ENCODE results near the gene CEP72. TPM values are rescaled to one million over a fixed set of nuclear protein-coding genes. Genes with fewer than 3 reads are reported as not detected.

The CEP72 gene
- total RNA-seq, 4 donors from 2014 or later: 2.6 to 9.4 (median 4.2) TPM

DNA sequence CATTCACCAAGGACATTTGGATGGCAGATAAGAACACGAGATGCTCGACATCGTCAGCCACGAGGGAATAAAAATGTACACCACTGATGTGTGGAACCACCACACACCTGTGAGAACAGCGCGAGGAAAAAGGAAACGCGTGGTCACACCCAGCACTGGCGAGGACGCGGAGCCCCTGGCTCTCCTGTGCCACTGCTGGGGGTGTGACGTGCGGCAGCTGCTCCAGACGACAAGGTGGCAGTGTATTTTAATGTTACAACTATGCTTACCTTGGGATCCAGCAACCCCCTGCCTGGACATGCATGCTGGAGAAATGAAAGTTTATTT lies 13.6 kb upstream of the CEP72 start:
- WGBS, 2 donors (ENCODE audit: low coverage in 1 of 2): 58 to 80% methylated on average over 4 to 14 of the region's 14 CpGs
- no peaks in the 10 kb centered on the region for H3K9me3 ChIP-seq
- H3K27ac ChIP-seq: no peak overlapping the region
- H3K27me3 ChIP-seq: peaks cover 45% of the 10 kb centered on the region
- H3K4me1 ChIP-seq: no peaks in the 10 kb centered on the region
- no peak overlapping the region for H3K4me3 ChIP-seq
- no peaks in the 10 kb centered on the region for H3K36me3 ChIP-seq
- intact Hi-C loops (cut with DNase I; ENCODE audit: low total_unique reads): no loop called here
- DNase-seq: no peak
- in situ Hi-C loops (cut with MboI; ENCODE audit: low pct_ligation_motif_present in 1 of 4, low pct_unique_long_range_greater_than_20kb in 1 of 4, low sequenced_read_pairs in 3 of 4): no loop called here
- TF ChIP-seq EP300 (IDR thresholded peaks at IDR 0.05; ENCODE audit: low read depth) (no peak), POLR2AphosphoS5 (IDR thresholded peaks at IDR 0.05) (no peak), POLR2A (IDR thresholded peaks at IDR 0.05) (no peak)
- TF ChIP-seq, protein P1, sequence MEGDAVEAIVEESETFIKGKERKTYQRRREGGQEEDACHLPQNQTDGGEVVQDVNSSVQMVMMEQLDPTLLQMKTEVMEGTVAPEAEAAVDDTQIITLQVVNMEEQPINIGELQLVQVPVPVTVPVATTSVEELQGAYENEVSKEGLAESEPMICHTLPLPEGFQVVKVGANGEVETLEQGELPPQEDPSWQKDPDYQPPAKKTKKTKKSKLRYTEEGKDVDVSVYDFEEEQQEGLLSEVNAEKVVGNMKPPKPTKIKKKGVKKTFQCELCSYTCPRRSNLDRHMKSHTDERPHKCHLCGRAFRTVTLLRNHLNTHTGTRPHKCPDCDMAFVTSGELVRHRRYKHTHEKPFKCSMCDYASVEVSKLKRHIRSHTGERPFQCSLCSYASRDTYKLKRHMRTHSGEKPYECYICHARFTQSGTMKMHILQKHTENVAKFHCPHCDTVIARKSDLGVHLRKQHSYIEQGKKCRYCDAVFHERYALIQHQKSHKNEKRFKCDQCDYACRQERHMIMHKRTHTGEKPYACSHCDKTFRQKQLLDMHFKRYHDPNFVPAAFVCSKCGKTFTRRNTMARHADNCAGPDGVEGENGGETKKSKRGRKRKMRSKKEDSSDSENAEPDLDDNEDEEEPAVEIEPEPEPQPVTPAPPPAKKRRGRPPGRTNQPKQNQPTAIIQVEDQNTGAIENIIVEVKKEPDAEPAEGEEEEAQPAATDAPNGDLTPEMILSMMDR (IDR thresholded peaks at IDR 0.05): no peak

DNA sequence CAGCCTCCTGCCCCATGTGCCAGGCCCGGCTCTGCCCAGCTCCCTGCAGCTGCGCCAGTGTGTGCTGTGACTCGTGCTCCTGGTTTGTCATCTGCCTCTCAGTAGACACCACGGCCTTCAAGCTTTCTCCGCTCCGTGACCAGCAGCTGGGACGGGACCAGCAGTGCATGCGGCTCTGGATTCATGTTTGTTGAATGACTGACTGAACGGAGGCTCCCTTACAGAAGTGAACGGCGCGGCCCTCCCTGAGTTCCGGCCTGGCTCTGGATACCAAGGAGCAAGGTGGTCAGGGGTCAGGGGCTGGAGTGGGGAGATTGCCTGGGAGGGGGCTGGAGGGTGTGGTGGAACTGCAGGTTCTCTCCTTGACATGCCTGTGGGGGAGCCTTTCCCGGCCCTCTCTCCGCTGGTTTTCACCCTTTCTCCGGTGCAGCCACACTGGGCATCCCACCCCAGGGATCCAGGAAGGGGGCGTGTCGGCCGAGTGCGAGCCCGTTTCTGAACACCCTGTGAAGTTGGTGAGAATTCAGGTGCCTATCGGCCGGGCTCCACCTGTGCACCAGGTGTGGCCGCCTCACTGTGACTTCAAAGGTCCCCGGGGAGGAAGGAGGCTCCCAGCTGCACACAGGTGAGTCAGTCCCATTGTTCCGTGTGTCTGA lies 11.1 kb upstream of the CEP72 start:
- DNase-seq: peak; percentile 27
- TF ChIP-seq POLR2A (IDR thresholded peaks at IDR 0.05) (no peak), POLR2AphosphoS5 (IDR thresholded peaks at IDR 0.05) (no peak), EP300 (IDR thresholded peaks at IDR 0.05; ENCODE audit: low read depth) (no peak)
- TF ChIP-seq, protein P1 (IDR thresholded peaks at IDR 0.05): no peak
- peaks cover 48% of the 10 kb centered on the region for H3K27me3 ChIP-seq
- 20 to 65% methylated on average over 2 to 26 of the region's 26 CpGs for WGBS, 2 donors (ENCODE audit: low coverage in 1 of 2)
- H3K4me3 ChIP-seq: no peak overlapping the region
- H3K36me3 ChIP-seq: no peaks in the 10 kb centered on the region
- H3K9me3 ChIP-seq: no peaks in the 10 kb centered on the region
- in situ Hi-C loops (cut with MboI; ENCODE audit: low pct_ligation_motif_present in 1 of 4, low pct_unique_long_range_greater_than_20kb in 1 of 4, low sequenced_read_pairs in 3 of 4): no loop called here
- no peaks in the 10 kb centered on the region for H3K4me1 ChIP-seq
- H3K27ac ChIP-seq: no peak overlapping the region
- intact Hi-C loops (cut with DNase I; ENCODE audit: low total_unique reads): no loop called here

DNA sequence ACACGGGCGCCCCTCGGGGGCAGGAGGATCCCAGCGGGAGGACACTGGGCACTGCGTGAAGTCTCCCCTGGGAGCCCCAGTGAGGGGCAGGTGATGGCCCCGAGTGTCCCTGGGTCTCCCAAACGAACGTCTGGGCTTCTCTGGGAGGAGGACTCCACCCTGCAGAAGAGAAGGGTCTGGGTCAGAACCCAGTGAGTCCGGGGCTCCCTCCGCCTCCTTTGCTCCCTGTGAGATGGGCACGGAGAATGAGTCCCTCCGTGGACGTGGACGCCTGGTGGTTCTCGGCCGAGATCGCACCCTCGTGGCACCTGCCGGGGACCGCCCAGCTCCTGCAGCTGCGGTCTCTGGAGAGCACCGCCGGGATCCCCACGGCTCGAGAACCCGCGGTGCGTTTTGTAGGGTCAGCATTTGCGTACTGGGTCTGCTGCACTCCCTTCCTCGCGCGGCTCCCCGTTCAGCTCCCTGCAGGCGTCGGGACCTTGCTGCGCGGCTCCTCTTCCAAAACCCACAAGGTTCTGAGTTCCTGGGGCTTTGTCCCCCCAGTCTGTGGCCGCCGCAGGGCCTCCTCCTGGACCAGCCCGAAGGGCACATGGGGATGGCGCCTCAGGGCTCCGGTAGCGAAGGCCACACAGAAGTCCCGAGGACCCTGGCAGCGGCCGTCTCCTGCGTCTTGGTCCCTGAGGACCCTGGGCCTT lies 10.2 kb upstream of the CEP72 start:
- H3K27me3 ChIP-seq: peaks cover 45% of the 10 kb centered on the region
- TF ChIP-seq POLR2AphosphoS5 (IDR thresholded peaks at IDR 0.05) (no peak), EP300 (IDR thresholded peaks at IDR 0.05; ENCODE audit: low read depth) (no peak), POLR2A (IDR thresholded peaks at IDR 0.05) (no peak)
- TF ChIP-seq, protein P1 (IDR thresholded peaks at IDR 0.05): no peak
- no peak for DNase-seq
- H3K36me3 ChIP-seq: no peaks in the 10 kb centered on the region
- intact Hi-C loops (cut with DNase I; ENCODE audit: low total_unique reads): no loop called here
- H3K4me3 ChIP-seq: no peak overlapping the region
- 84% methylated on average over 35 of the region's 47 CpGs; no CpG with 5 or more reads in 1 of the 2 donors for WGBS, 2 donors (ENCODE audit: low coverage in 1 of 2)
- no peaks in the 10 kb centered on the region for H3K9me3 ChIP-seq
- H3K27ac ChIP-seq: no peak overlapping the region
- in situ Hi-C loops (cut with MboI; ENCODE audit: low pct_ligation_motif_present in 1 of 4, low pct_unique_long_range_greater_than_20kb in 1 of 4, low sequenced_read_pairs in 3 of 4): no loop called here
- H3K4me1 ChIP-seq: no peaks in the 10 kb centered on the region

DNA sequence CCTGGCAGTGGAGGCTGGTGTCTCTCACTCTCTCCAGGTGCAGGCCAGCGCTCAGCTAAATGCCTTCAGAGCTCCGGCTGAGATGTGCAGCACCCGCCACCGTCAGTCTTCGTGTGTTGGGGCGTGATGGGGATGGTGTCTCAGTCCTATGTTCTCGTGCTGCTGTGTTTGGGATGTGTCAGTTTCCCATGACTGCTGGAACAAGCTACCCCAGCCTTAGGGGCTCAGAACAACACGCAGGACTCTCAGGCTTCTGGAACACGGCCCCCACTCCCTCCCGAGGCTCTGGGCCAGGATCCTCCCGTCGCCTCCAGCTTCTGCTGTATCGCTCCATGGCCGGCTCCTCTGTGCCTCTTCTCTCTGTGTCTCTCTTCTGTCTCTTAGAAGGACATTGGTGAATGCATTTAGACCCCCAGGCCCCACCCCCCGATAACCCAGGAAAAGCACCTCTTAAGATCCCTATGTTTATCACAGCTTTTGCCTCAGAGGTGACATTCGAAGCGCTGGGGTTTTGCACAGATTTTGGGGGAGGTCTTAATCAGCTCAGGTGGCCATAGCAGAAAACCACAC lies 9.6 kb upstream of the CEP72 start:
- Histone ChIP-seq H3K27me3 (peaks cover 42% of the 10 kb centered on the region), H3K27ac (no peak overlapping the region), H3K36me3 (no peaks in the 10 kb centered on the region), H3K9me3 (no peaks in the 10 kb centered on the region), H3K4me1 (no peaks in the 10 kb centered on the region), H3K4me3 (no peak overlapping the region)
- TF ChIP-seq POLR2AphosphoS5 (IDR thresholded peaks at IDR 0.05) (no peak), POLR2A (IDR thresholded peaks at IDR 0.05) (no peak), EP300 (IDR thresholded peaks at IDR 0.05; ENCODE audit: low read depth) (no peak)
- TF ChIP-seq, protein P1 (IDR thresholded peaks at IDR 0.05): no peak
- 89% methylated on average over 17 of the region's 17 CpGs; no CpG with 5 or more reads in 1 of the 2 donors for WGBS, 2 donors (ENCODE audit: low coverage in 1 of 2)
- in situ Hi-C loops (cut with MboI; ENCODE audit: low pct_ligation_motif_present in 1 of 4, low pct_unique_long_range_greater_than_20kb in 1 of 4, low sequenced_read_pairs in 3 of 4) (no loop called here), intact Hi-C loops (cut with DNase I; ENCODE audit: low total_unique reads) (no loop called here)
- DNase-seq: no peak

Data from transverse colon (tissue), 4 donors.